Measurements from ENCODE around the gene RHBDL1.
A peak's percentile ranks its signal among the peaks of the same experiment; 100 is the strongest.

DNA sequence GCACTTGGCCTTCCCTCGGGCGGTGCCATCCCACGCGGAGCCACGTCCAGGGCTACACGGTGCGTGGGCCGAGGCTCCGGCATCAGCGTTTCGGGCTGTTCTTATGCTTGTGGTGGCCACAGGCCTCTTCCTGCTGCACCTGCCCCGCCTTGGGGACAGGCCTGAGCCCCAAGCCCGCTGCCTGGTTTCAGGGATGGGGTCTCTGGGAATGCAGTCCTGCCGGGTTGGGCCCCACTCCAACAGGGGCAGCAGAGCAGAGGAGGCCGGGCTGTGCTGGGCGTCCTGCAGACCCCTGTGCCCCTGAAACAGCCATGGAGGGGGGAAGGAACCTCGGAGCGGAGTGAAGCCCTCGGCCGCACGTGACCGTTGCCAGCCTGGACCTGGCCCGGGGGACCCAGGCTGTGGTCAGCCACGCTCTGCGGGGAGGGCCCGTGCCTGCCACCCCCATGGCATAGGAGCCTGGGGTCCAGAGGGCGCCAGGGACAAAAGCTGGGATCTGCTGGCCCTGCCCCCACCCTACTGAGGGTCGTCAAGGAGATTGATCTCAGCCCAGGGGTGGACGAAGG is 45.1 kb upstream of the RHBDL1 start:
- TF ChIP-seq TCF12 (IDR thresholded peaks at IDR 0.05; ENCODE audit: low read depth, low read length) (no peak), CTCF (IDR thresholded peaks at IDR 0.05; ENCODE audit: control extremely low read depth in 1 of 3, insufficient read depth in 1 of 3, low read depth in 1 of 3, low read length in 3 of 3) (no peak), RAD21 (IDR thresholded peaks at IDR 0.05 in 1 of 2, conservative IDR thresholded peaks at IDR 0.05 in 1 of 2; ENCODE audit: low read depth in 2 of 2, low read length in 2 of 2) (no peak), EP300 (IDR thresholded peaks at IDR 0.05; ENCODE audit: borderline replicate concordance in 1 of 2, low read depth in 2 of 2, low read length in 2 of 2) (no peak), EZH2 (IDR thresholded peaks at IDR 0.05; ENCODE audit: low read depth, low read length, severe bottlenecking) (no peak), POLR2AphosphoS5 (IDR thresholded peaks at IDR 0.05; ENCODE audit: low read depth, low read length) (0 out of 2 replicates have a peak, but pooled peaks have one; percentile 23), ZNF274 (IDR thresholded peaks at IDR 0.05; ENCODE audit: borderline replicate concordance, extremely low read depth, low read length) (no peak), JUND (IDR thresholded peaks at IDR 0.05; ENCODE audit: low read length) (no peak), RFX5 (IDR thresholded peaks at IDR 0.05; ENCODE audit: borderline replicate concordance, low read depth, low read length) (no peak), POLR2A (IDR thresholded peaks at IDR 0.05; ENCODE audit: control extremely low read depth in 1 of 2, low read depth in 2 of 2, low read length in 2 of 2) (peak in 1 of 2 experiments; percentile 36; a peak in 1 of 3 replicates), ATF2 (IDR thresholded peaks at IDR 0.05; ENCODE audit: low read length) (no peak), CHD1 (IDR thresholded peaks at IDR 0.05; ENCODE audit: low read depth, low read length) (no peak)
